Measurements from ENCODE around the gene ZMYND15.

ZMYND15 gene

GRCh38 chr17:4722678-4723240 lies 16.9 kb upstream of the ZMYND15 start:
- no peak overlapping the region for H3K4me3 ChIP-seq (ENCODE audit: low read depth, low read length)
- DNase-seq (ENCODE audit: low read depth): no peak
- in situ Hi-C loops (cut with HindIII; ENCODE audit: low sequenced_read_pairs): loop anchor here (10.0 kb wide), 1 partner anchor 208 kb away; no protein-coding TSS in a partner anchor
- no peak for TF ChIP-seq CTCF (IDR thresholded peaks at IDR 0.05; ENCODE audit: low read depth, low read length, missing control alignments)

DNA sequence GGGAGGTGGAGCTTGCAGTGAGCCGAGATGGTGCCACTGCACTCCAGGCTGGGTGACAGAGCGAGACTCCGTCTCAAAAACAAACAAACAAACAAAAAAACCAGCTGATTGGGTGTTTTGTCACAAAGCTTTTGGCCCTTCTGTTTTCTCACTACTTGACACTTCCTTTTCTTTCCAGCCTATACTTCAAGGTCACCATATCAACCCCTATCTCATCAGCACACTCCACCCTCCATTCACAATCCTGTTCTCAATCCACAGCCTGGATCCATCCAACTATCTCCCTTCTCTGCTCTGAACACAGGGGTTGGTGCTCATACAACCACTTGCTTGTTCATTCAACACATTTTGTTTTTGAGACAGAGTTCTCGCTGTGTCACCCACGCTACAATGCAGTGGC lies 15.0 kb upstream of the ZMYND15 start:
- in situ Hi-C loops (cut with HindIII; ENCODE audit: low sequenced_read_pairs): loop anchor here (5.0 to 10.0 kb wide), 3 partner anchors 63 to 210 kb away; partner anchors contain the start of genes GLTPD2 and VMO1
- TF ChIP-seq CTCF (IDR thresholded peaks at IDR 0.05; ENCODE audit: low read depth, low read length, missing control alignments): no peak
- H3K4me3 ChIP-seq (ENCODE audit: low read depth, low read length): no peak overlapping the region
- DNase-seq (ENCODE audit: low read depth): no peak

- no peak for DNase-seq (ENCODE audit: low read depth)
- in situ Hi-C loops (cut with HindIII; ENCODE audit: low sequenced_read_pairs): loop anchor here (5.0 to 10.0 kb wide), 3 partner anchors 62 to 211 kb away; partner anchors contain the start of genes GLTPD2 and VMO1
- H3K4me3 ChIP-seq (ENCODE audit: low read depth, low read length): no peak overlapping the region
- no peak for TF ChIP-seq CTCF (IDR thresholded peaks at IDR 0.05; ENCODE audit: low read depth, low read length, missing control alignments)
These were observed 13.9 kb upstream of the ZMYND15 start for GRCh38 chr17:4725646-4726310.

DNA sequence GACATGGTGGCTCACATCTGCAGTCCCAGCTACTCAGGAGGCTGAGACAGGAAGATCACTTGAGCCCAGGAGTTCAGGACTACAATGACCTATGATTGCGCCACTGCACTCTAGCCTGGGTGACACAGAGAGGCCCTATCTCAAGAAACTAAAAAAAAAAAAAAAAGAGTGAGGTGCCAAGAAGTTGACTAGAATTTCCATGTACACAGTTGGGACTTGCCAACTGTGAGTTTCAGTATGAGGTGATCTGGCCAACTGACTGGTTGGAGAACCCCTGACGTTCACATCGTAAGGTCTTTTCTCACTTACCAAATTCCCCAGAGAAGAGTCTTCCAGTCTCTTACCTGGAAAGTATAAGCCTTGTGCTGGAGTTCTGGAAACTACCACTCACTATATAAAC lies 11.5 kb upstream of the ZMYND15 start:
- in situ Hi-C loops (cut with HindIII; ENCODE audit: low sequenced_read_pairs): loop anchor here (5.0 to 10.0 kb wide), 3 partner anchors 59 to 213 kb away; partner anchors contain the start of genes GLTPD2 and VMO1
- TF ChIP-seq CTCF (IDR thresholded peaks at IDR 0.05; ENCODE audit: low read depth, low read length, missing control alignments): no peak
- H3K4me3 ChIP-seq (ENCODE audit: low read depth, low read length): no peak overlapping the region
- DNase-seq (ENCODE audit: low read depth): no peak

- DNase-seq (ENCODE audit: low read depth): no peak
- no peak overlapping the region for H3K4me3 ChIP-seq (ENCODE audit: low read depth, low read length)
- in situ Hi-C loops (cut with HindIII; ENCODE audit: low sequenced_read_pairs): no loop called here
- TF ChIP-seq CTCF (IDR thresholded peaks at IDR 0.05; ENCODE audit: low read depth, low read length, missing control alignments): no peak
These were observed 6.5 kb upstream of the ZMYND15 start for GRCh38 chr17:4733073-4733531.

DNA sequence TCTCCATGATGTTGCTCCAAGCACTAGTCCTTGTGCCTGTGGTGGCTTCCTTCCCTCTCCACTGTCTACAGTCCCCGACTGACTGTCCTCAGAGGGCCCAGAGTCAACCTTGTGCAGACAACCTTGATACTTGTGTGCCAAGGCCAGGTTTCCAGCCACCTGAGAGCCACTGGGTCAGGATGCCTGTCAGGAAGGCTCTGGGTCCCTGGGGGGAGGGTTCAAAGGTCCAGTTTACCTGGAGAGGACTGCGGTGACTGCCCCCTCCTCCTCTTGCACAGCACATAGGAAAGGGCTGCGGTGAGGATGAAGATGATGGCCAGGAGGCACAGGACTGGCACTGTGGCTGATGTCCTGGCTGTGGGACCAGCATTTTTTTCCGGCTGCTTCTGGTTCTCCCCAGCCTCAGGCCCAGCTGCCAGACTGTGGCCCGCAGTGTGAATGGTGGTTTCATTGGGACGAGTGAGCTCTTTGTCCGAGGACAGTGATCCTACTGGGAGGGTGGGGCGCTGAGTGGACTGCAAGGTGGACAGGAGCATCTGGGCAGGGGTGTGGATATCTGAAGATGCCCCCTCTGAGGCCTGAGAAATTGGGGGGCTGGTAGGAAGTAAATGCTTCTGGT lies 4.7 kb upstream of the ZMYND15 start:
- no peak for DNase-seq (ENCODE audit: low read depth)
- in situ Hi-C loops (cut with HindIII; ENCODE audit: low sequenced_read_pairs): no loop called here
- TF ChIP-seq CTCF (IDR thresholded peaks at IDR 0.05; ENCODE audit: low read depth, low read length, missing control alignments): no peak
- H3K4me3 ChIP-seq (ENCODE audit: low read depth, low read length): no peak overlapping the region
